ENCODE data around the gene CCDC152. TPM values are rescaled to one million over a fixed set of nuclear protein-coding genes. Genes with fewer than 3 reads are reported as not detected.

Gene CCDC152
- total RNA-seq, 1 donor from 2014 or later: not detected

DNA sequence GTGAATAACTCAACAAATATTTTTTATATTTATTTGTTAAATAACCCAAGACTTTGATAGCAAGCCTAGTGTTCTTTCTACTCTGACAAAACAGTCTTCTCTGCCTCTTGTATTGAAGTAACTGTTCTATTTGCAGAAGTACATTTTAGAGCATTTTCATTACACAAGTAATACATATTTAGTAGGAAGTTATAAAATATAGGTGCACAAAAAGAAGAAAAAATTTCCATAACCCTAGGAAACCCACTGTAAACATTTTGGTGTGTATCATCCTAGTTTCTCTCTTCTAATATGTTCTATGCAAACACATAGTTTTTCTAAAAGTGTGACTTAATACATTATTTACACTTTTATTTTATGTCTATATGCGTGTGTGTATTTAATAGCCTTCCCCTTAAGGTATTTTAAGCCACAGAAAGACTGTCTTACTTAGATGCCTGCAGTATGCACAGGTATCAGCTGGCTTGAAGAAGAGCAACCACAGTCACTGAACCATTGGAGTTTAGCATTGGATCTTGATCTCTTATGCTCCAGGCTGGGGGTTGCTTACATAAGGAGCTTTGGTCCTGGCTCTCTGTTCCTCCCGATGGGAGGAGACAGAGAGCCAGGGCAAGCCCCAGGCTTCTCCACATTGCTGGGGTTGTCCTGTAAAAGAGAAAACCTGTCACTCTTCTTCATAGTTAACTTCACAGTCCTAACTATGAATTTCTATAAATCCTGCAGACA, 51.3 kb downstream of the CCDC152 start:
- H3K9me3 Mint-ChIP-seq (ENCODE audit: low read depth): no peaks in the 10 kb centered on the region
- H3K4me3 Mint-ChIP-seq (ENCODE audit: unreplicated experiment): no peak overlapping the region
- H3K27me3 Mint-ChIP-seq (ENCODE audit: low read depth): peaks cover 8% of the 10 kb centered on the region
- TF ChIP-seq, protein P1, sequence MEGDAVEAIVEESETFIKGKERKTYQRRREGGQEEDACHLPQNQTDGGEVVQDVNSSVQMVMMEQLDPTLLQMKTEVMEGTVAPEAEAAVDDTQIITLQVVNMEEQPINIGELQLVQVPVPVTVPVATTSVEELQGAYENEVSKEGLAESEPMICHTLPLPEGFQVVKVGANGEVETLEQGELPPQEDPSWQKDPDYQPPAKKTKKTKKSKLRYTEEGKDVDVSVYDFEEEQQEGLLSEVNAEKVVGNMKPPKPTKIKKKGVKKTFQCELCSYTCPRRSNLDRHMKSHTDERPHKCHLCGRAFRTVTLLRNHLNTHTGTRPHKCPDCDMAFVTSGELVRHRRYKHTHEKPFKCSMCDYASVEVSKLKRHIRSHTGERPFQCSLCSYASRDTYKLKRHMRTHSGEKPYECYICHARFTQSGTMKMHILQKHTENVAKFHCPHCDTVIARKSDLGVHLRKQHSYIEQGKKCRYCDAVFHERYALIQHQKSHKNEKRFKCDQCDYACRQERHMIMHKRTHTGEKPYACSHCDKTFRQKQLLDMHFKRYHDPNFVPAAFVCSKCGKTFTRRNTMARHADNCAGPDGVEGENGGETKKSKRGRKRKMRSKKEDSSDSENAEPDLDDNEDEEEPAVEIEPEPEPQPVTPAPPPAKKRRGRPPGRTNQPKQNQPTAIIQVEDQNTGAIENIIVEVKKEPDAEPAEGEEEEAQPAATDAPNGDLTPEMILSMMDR (IDR thresholded peaks at IDR 0.05): no peak
- no peak for DNase-seq (ENCODE audit: low spot score)
- H3K36me3 Mint-ChIP-seq (ENCODE audit: low read depth): no peaks in the 10 kb centered on the region
- H3K4me1 Mint-ChIP-seq (ENCODE audit: low read depth): no peaks in the 10 kb centered on the region
- no peak overlapping the region for H3K27ac Mint-ChIP-seq (ENCODE audit: unreplicated experiment)

DNA sequence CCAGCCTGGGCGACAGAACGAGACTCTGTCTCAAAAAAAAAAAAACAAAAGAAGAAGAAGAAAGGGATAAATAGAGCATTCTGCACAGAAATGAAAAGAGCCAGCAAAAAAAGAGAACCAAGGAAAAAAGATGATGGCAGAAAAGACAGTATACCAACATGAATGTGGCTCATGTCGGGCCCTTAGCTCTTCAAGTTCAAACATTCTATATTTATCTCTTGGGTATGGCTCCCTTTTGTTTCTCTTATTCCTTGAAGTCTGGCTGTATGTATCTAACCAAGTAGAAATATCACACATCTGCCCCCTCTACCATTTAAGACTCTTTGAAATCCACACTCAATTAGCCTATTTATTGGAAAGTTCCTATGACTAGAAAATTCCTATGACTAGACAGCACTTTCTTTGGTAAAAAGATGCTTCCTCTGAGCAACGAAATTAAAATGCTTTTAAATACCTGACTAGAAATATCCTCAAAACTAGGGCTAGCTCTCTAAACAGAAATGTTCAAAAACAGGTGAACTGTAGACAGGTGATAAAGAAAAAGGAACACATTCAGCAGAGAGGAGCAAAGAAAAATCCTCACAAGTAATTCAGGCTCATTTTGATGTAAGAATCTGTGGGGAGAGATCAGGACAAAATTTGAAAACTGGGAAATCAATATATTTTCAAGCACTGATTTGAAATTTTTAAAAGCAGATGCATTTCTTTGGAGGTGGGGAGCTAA, 52.4 kb downstream of the CCDC152 start:
- Mint-ChIP-seq H3K27ac (ENCODE audit: unreplicated experiment) (no peak overlapping the region), H3K9me3 (ENCODE audit: low read depth) (no peaks in the 10 kb centered on the region), H3K4me3 (ENCODE audit: unreplicated experiment) (no peak overlapping the region), H3K27me3 (ENCODE audit: low read depth) (peaks cover 8% of the 10 kb centered on the region), H3K4me1 (ENCODE audit: low read depth) (no peaks in the 10 kb centered on the region), H3K36me3 (ENCODE audit: low read depth) (no peaks in the 10 kb centered on the region)
- no peak for DNase-seq (ENCODE audit: low spot score)
- TF ChIP-seq, protein P1 (IDR thresholded peaks at IDR 0.05): no peak

DNA sequence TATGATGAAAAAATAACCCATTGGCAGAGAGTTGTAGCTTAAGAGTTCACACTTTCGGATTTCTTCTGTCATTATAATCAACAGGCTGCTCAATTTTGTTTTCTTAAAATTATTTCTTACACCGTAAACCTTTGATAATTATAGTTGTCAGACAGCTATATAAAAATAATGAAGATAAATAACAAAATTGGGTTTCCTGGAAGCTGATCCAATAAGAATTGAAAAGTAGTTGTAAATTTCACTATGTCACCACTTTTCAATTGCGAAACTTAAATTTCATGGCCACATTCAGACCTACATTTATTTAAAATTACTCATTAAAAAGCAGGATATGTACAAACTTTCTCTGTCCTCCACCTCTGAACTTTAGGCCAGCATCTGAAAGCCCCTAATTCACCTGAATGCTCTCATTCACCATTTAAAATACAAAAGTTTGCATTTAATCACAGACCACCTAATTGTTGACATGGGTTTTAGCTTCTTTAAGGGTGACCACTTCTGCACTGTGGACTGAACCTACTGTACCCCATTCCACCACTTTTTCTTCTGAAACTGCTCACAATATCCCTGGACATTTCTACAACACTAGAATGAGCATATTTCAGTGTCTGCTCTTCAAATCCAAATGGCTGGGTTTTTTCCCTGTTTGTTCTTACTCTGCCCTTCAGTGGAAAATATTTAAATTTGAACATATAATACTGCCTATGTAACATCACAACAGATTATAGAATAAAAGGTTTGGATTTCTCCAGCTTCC, 54.4 kb downstream of the CCDC152 start:
- TF ChIP-seq, protein P1 (IDR thresholded peaks at IDR 0.05): no peak
- Mint-ChIP-seq H3K27me3 (ENCODE audit: low read depth) (peaks cover 7% of the 10 kb centered on the region), H3K9me3 (ENCODE audit: low read depth) (no peaks in the 10 kb centered on the region), H3K4me1 (ENCODE audit: low read depth) (no peaks in the 10 kb centered on the region), H3K36me3 (ENCODE audit: low read depth) (no peaks in the 10 kb centered on the region), H3K27ac (ENCODE audit: unreplicated experiment) (no peak overlapping the region), H3K4me3 (ENCODE audit: unreplicated experiment) (no peak overlapping the region)
- DNase-seq (ENCODE audit: low spot score): no peak

DNA sequence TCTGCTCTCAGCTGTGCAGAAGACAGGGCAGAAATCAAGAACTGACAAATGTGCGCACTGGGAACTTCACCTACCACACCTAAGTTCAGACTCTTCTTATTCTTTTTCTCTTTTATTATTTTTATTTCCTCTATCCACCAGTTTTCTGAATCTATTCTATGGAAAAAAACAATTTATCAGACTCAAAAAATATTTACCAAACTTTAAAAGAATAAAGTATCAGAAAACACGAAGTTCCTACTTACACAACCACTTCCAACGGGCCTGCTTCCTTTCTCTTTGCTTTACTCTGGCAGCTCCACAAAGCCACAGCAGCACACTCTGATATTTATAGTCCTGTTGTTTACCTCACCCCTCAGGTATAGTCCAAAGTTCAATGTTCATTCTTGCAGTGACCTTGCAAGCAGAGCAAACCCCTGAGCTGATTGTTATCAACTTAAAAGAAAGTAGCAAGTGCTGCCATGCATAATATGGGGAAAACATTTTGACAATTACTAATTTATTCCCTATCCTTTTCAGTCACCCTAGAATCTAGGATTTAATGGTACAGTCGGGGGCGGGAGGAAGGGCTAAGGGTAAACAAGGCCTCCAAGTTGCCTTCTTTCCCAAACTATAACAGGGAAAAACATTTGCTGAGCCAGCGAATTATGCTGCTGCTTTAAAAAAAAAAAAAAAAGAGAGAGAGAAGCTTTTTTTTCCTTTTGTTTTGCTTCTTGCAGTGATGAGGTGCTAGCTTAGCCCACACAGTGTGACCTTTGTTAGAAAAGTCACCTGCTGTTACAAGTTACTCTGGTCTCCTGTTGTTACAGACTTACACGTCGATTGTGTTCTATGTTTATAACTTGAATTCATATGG, 55.2 kb downstream of the CCDC152 start, which contains the start of gene SELENOP:
Gene SELENOP (minus strand): TSS at position 302 of the 856 bp plus-strand sequence. CDS start 3,539 bp downstream, outside the sequence.
- TF ChIP-seq, protein P1 (IDR thresholded peaks at IDR 0.05): no peak
- Mint-ChIP-seq H3K27me3 (ENCODE audit: low read depth) (peaks cover 3% of the 10 kb centered on the region), H3K4me3 (ENCODE audit: unreplicated experiment) (no peak within 1 kb of the TSS), H3K36me3 (ENCODE audit: low read depth) (no peaks in the 10 kb centered on the region), H3K4me1 (ENCODE audit: low read depth) (no peaks in the 10 kb centered on the region), H3K9me3 (ENCODE audit: low read depth) (no peaks in the 10 kb centered on the region), H3K27ac (ENCODE audit: unreplicated experiment) (no peak within 1 kb of the TSS)
- no peak for DNase-seq (ENCODE audit: low spot score)
